Vagina (tissue), 2 donors: ENCODE data around the gene SLC1A2. TPM values are rescaled to one million over a fixed set of nuclear protein-coding genes. Genes with fewer than 3 reads are reported as not detected.

Experiments
- DNase-seq, 2 donors: peaks; one replicate each; pipeline ENCODE4 v3.0.0-alpha.2; 2017; ENCODE audit errors: extremely low spot score in 2 of 2
- H3K27ac ChIP-seq: fragments of 200-600 bp; sonication (generic); one replicate; pipeline ENCODE4 v1.5.1; 2019
- H3K27me3 ChIP-seq: fragments of 200-600 bp; sonication (generic); one replicate; pipeline ENCODE4 v1.5.1; 2019
- H3K36me3 ChIP-seq, 2 donors: fragments of 200-600 bp; sonication (generic); one replicate each; pipeline ENCODE4 v1.5.1; 2017 to 2019
- H3K4me1 ChIP-seq: fragments of 200-600 bp; sonication (generic); one replicate; pipeline ENCODE4 v1.5.1; 2019
- H3K4me3 ChIP-seq, 2 donors: fragments of 200-600 bp; sonication (generic); 1 replicate in 1 of 2; 2 replicates in 1 of 2; pipeline ENCODE4 v1.5.1; 2016 to 2019
- H3K9me3 ChIP-seq: fragments of 200-600 bp; sonication (generic); one replicate; pipeline ENCODE4 v1.5.1; 2019
- POLR2A ChIP-seq, 2 donors: fragments of 450-650 bp; IDR thresholded peaks; one replicate each; pipeline ENCODE4 v1.6.1; 2017; ENCODE audit warnings: antibody characterized with exemption in 2 of 2, mild to moderate bottlenecking in 2 of 2, moderate library complexity in 2 of 2
- POLR2AphosphoS5 ChIP-seq, 2 donors: sonication (generic); formaldehyde crosslinking; IDR thresholded peaks; one replicate each; pipeline ENCODE4 v1.9.0; 2017; ENCODE audit warnings: antibody characterized with exemption in 2 of 2, mild to moderate bottlenecking in 2 of 2, low read depth in 1 of 2; ENCODE audit not compliant: insufficient read depth in 1 of 2
- intact Hi-C: fragments of 100-400 bp; cut with DNase I; formaldehyde crosslinking; loops from one replicate; pipeline ENCODE4 v1.15.1; 2023
- total RNA-seq: library from RNA; depleted of rRNA; stranded (reverse); fragments of >200 nt; gene quantifications from one replicate; pipeline ENCODE4 v1.2.3, GENCODE V29; 2016
- TF ChIP-seq, protein P1 (sequence below), 3 experiments: fragments of 450-650 bp in 2 of 3; fragments of 200-600 bp in 1 of 3; sonication (generic) in 1 of 3; IDR thresholded peaks; one replicate each; pipeline ENCODE4 v1.5.1; 2017 to 2019; ENCODE audit warnings: antibody characterized with exemption in 3 of 3, mild to moderate bottlenecking in 2 of 3, moderate library complexity in 2 of 3

SLC1A2 gene
- 4.7 TPM for total RNA-seq

- H3K4me3 ChIP-seq = peak within 1 kb of the TSS; percentile 43 to 47
- peak within 1 kb of the TSS; percentile 17 for H3K27ac ChIP-seq
- no peaks in the 10 kb centered on the region for H3K27me3 ChIP-seq
- H3K4me1 ChIP-seq = peaks cover 24% of the 10 kb centered on the region
- no peak for DNase-seq
- H3K9me3 ChIP-seq = no peaks in the 10 kb centered on the region
- TF ChIP-seq, protein P1, sequence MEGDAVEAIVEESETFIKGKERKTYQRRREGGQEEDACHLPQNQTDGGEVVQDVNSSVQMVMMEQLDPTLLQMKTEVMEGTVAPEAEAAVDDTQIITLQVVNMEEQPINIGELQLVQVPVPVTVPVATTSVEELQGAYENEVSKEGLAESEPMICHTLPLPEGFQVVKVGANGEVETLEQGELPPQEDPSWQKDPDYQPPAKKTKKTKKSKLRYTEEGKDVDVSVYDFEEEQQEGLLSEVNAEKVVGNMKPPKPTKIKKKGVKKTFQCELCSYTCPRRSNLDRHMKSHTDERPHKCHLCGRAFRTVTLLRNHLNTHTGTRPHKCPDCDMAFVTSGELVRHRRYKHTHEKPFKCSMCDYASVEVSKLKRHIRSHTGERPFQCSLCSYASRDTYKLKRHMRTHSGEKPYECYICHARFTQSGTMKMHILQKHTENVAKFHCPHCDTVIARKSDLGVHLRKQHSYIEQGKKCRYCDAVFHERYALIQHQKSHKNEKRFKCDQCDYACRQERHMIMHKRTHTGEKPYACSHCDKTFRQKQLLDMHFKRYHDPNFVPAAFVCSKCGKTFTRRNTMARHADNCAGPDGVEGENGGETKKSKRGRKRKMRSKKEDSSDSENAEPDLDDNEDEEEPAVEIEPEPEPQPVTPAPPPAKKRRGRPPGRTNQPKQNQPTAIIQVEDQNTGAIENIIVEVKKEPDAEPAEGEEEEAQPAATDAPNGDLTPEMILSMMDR (IDR thresholded peaks at IDR 0.05) = no peak
- TF ChIP-seq POLR2A (IDR thresholded peaks at IDR 0.05) (no peak), POLR2AphosphoS5 (IDR thresholded peaks at IDR 0.05; ENCODE audit: insufficient read depth in 1 of 2, low read depth in 1 of 2) (no peak)
- intact Hi-C loops = no loop called here
- no peaks in the 10 kb centered on the region for H3K36me3 ChIP-seq
Observed at GRCh38 chr11:35419184-35419829, at the start of gene SLC1A2. Gene SLC1A2, minus strand, starts transcription at chr11:35419558. Its CDS starts 592 bp downstream, at chr11:35418966.

DNA sequence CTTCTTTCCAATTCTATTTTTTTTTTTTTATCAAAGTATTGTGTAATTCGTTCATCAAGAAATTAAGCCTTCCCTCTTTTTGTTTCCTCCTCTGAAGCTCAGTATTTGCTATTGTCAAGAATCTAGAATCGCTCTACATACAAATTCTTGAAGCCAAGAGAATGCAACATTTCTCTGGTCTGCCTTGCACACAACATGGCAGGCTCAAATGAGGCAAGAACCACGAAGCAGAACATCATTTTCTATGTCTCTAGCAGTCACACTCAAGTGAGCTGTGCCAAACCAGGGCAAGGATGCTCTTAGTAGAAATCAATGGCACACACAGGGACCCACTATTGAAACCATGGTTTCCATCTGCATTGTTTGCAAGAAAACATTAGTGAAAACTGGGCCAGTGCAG is 46.7 kb upstream of the SLC1A2 start:
- intact Hi-C loops = no loop called here
- TF ChIP-seq POLR2AphosphoS5 (IDR thresholded peaks at IDR 0.05; ENCODE audit: insufficient read depth in 1 of 2, low read depth in 1 of 2) (no peak), POLR2A (IDR thresholded peaks at IDR 0.05) (no peak)
- TF ChIP-seq, protein P1 (IDR thresholded peaks at IDR 0.05) = no peak
- no peak overlapping the region for H3K4me3 ChIP-seq

GRCh38 chr11:35464308-35464707 is 45.0 kb upstream of the SLC1A2 start:
- Histone ChIP-seq H3K36me3 (peaks cover 0 to 5% of the 10 kb centered on the region in 2 donors), H3K27me3 (no peaks in the 10 kb centered on the region), H3K27ac (no peak overlapping the region), H3K4me3 (no peak overlapping the region), H3K9me3 (no peaks in the 10 kb centered on the region), H3K4me1 (no peaks in the 10 kb centered on the region)
- DNase-seq = no peak
- intact Hi-C loops = no loop called here
- TF ChIP-seq POLR2AphosphoS5 (IDR thresholded peaks at IDR 0.05; ENCODE audit: insufficient read depth in 1 of 2, low read depth in 1 of 2) (no peak), POLR2A (IDR thresholded peaks at IDR 0.05) (no peak)
- TF ChIP-seq, protein P1 (IDR thresholded peaks at IDR 0.05) = no peak

More for the DNA sequence above, 46.7 kb upstream of the SLC1A2 start:
- Histone ChIP-seq H3K27ac (no peak overlapping the region), H3K27me3 (no peaks in the 10 kb centered on the region), H3K36me3 (peaks cover 0 to 11% of the 10 kb centered on the region in 2 donors), H3K4me1 (no peaks in the 10 kb centered on the region), H3K9me3 (no peaks in the 10 kb centered on the region)
- no peak for DNase-seq

DNA sequence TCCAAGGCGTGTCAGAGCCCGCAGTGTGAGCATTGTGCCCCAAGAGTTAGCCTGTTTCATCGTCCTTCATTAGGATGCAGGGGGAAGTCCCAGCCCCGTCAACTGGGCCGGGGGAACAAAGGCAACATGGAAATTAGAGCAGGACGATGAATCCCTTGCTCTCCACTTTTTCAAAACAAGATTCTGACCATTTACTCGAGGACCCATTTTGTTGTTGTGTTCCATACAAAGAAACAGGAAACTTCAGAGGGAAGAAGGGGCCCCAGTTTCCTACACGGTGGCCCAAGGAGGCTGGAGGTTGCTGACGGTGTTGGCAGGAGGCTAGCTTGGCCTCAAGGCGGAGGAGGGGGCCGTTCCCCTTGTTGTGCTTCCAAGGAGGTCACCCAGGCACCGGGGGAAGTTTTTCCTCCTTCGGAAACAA is 44.0 kb upstream of the SLC1A2 start:
- Histone ChIP-seq H3K27ac (no peak overlapping the region), H3K9me3 (no peaks in the 10 kb centered on the region), H3K36me3 (peaks cover 0 to 5% of the 10 kb centered on the region in 2 donors), H3K4me3 (no peak overlapping the region), H3K4me1 (no peaks in the 10 kb centered on the region), H3K27me3 (no peaks in the 10 kb centered on the region)
- no peak for DNase-seq
- intact Hi-C loops = no loop called here
- TF ChIP-seq POLR2A (IDR thresholded peaks at IDR 0.05) = no peak
- TF ChIP-seq, protein P1 (IDR thresholded peaks at IDR 0.05) = no peak
- TF ChIP-seq POLR2AphosphoS5 (IDR thresholded peaks at IDR 0.05; ENCODE audit: insufficient read depth in 1 of 2, low read depth in 1 of 2) = no peak

DNA sequence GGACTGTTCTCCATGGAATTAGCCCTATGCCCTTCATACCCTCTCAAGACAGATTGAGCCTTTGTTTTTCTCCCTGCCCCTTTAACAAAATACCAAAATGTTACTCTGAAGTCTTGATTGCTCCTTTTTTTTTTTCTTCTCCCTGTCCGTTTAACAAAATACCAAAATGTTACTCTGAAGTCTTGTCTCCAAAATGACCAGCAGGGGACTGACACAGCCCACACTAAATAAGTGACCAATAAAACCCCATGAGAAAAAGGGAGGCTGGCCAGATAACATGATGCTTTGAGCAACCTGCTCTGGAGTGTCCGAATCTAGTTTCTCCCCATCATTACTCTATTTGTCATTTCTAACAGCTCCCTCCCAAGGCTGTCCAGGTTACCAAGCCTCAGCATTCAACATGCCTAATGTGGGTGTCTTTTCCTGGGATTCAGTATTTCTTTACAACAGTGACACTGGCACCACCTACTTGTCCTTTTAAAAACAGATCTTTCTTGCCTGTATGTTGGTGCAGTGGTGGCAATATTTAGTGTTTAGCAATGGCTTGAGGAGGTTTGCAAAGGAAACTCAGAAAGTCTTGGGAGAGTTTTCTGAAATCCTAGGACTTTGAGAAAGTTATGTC is 42.7 kb upstream of the SLC1A2 start:
- no peaks in the 10 kb centered on the region for H3K27me3 ChIP-seq
- DNase-seq = no peak
- intact Hi-C loops = no loop called here
- no peaks in the 10 kb centered on the region for H3K36me3 ChIP-seq
- TF ChIP-seq, protein P1 (IDR thresholded peaks at IDR 0.05) = no peak
- TF ChIP-seq POLR2A (IDR thresholded peaks at IDR 0.05) (no peak), POLR2AphosphoS5 (IDR thresholded peaks at IDR 0.05; ENCODE audit: insufficient read depth in 1 of 2, low read depth in 1 of 2) (no peak)
- no peak overlapping the region for H3K27ac ChIP-seq
- H3K9me3 ChIP-seq = no peaks in the 10 kb centered on the region
- H3K4me1 ChIP-seq = no peaks in the 10 kb centered on the region
- no peak overlapping the region for H3K4me3 ChIP-seq
